H1 (cell line): ENCODE data around the gene TCIRG1. TPM values are rescaled to one million over a fixed set of nuclear protein-coding genes. Genes with fewer than 3 reads are reported as not detected.
A peak's percentile ranks its signal among the peaks of the same experiment; 100 is the strongest.

ENCODE experiments used
- CTCF ChIA-PET: fragments of 300-600 bp; sonication (Branson Sonifier 250); formaldehyde crosslinking; loops from one replicate; lab custom pipeline; 2021; ENCODE audit not compliant: partially characterized antibody; lab: Charles Lee
- POLR2A ChIA-PET: fragments of 300-600 bp; sonication (Branson Sonifier 250); formaldehyde crosslinking; loops from one replicate; lab custom pipeline; 2021; ENCODE audit warnings: inconsistent platforms; ENCODE audit not compliant: partially characterized antibody; lab: Charles Lee
- DNase-seq, 2 experiments: peaks; one replicate each; pipeline versions ENCODE4 v3.0.0 to v3.0.0-alpha.2; 2010 to 2022; ENCODE audit warnings: low spot score in 2 of 2, low read depth in 1 of 2, mixed read lengths in 1 of 2
- FAIRE-seq: peaks from 2 replicates; lab custom pipeline; 2011; peaks lifted over from hg19 to GRCh38; lab: Jason Lieb, UNC
- H2AFZ ChIP-seq: 2 replicates; pipeline ENCODE4 v1.8.1; 2012; ENCODE audit warnings: low read length, inconsistent platforms
- H2AK5ac ChIP-seq: 2 replicates; pipeline ENCODE4 v1.6.1; 2013; ENCODE audit warnings: low read depth, low read length
- H2BK120ac ChIP-seq: replicated peaks from 2 replicates; pipeline ENCODE3; 2013; ENCODE audit warnings: low read depth, low read length, inconsistent platforms
- H2BK12ac ChIP-seq: 2 replicates; pipeline ENCODE4 v1.6.1; 2013; ENCODE audit warnings: low read depth, low read length
- H2BK15ac ChIP-seq: 2 replicates; pipeline ENCODE4 v1.6.1; 2013; ENCODE audit warnings: low read length
- H2BK20ac ChIP-seq: 2 replicates; pipeline ENCODE4 v1.6.1; 2013; ENCODE audit warnings: low read length
- H2BK5ac ChIP-seq: 2 replicates; pipeline ENCODE4 v1.6.1; 2013; ENCODE audit warnings: low read depth, low read length
- H3K14ac ChIP-seq: 2 replicates; pipeline ENCODE4 v1.6.1; 2013; ENCODE audit warnings: inconsistent platforms; ENCODE audit not compliant: insufficient read length
- H3K18ac ChIP-seq: 2 replicates; pipeline ENCODE4 v1.6.1; 2013; ENCODE audit warnings: low read length; ENCODE audit errors: extremely low read depth
- H3K23ac ChIP-seq: 2 replicates; pipeline ENCODE4 v1.6.1; 2013; ENCODE audit warnings: inconsistent platforms; ENCODE audit not compliant: insufficient read length
- H3K23me2 ChIP-seq: 2 replicates; pipeline ENCODE4 v1.6.1; 2013; ENCODE audit warnings: low read depth, low read length
- H3K27ac ChIP-seq: 2 replicates; pipeline ENCODE4 v1.6.1; 2011; ENCODE audit warnings: low read depth, low read length, inconsistent platforms
- H3K27me3 ChIP-seq, 4 experiments: replicated peaks in 1 of 4; 1 replicate in 1 of 4; 2 replicates in 3 of 4; pipeline versions ENCODE4 v1.6.1 to v1.8.1; 2011 to 2013; ENCODE audit warnings: low read length in 3 of 4, mild to moderate bottlenecking in 3 of 4, inconsistent platforms in 2 of 4, mixed read lengths in 2 of 4, moderate library complexity in 1 of 4; ENCODE audit not compliant: control insufficient read depth in 3 of 4, insufficient read depth in 3 of 4; ENCODE audit errors: extremely low read depth in 1 of 4
- H3K36me3 ChIP-seq, 4 experiments: 2 replicates each; pipeline versions ENCODE4 v1.6.1 to v1.8.1; 2011 to 2013; ENCODE audit warnings: mild to moderate bottlenecking in 4 of 4, low read length in 3 of 4, moderate library complexity in 2 of 4, control low read depth in 1 of 4, inconsistent platforms in 1 of 4; ENCODE audit not compliant: insufficient read depth in 4 of 4, control insufficient read depth in 2 of 4
- H3K4ac ChIP-seq: replicated peaks from 2 replicates; pipeline ENCODE3; 2013; ENCODE audit warnings: low read length, low read depth, mixed read lengths, inconsistent platforms; ENCODE audit not compliant: insufficient read length
- H3K4me1 ChIP-seq, 4 experiments: replicated peaks in 1 of 4; 1 replicate in 1 of 4; 2 replicates in 3 of 4; pipeline versions ENCODE4 v1.6.1 to v1.8.1; 2011 to 2013; ENCODE audit warnings: low read length in 3 of 4, inconsistent platforms in 2 of 4, mixed read lengths in 1 of 4; ENCODE audit not compliant: insufficient read depth in 4 of 4, control insufficient read depth in 3 of 4
- H3K4me2 ChIP-seq, 2 experiments: 2 replicates each; pipeline versions ENCODE4 v1.6.1 to v1.8.1; 2011 to 2013; ENCODE audit warnings: low read depth in 2 of 2, low read length in 2 of 2, control low read depth in 1 of 2, inconsistent platforms in 1 of 2, mild to moderate bottlenecking in 1 of 2; ENCODE audit not compliant: insufficient read depth in 1 of 2
- H3K4me3 ChIP-seq, 4 experiments: fragments of 200-600, 300-600 bp in 1 of 4; sonication (generic), shearing (Covaris generic), sonication (Bioruptor Twin) in 1 of 4; 2 replicates each; pipeline versions ENCODE4 v1.5.1 to v1.8.1; 2011 to 2016; ENCODE audit warnings: low read length in 4 of 4, low read depth in 3 of 4, control low read depth in 2 of 4, inconsistent platforms in 2 of 4, mild to moderate bottlenecking in 2 of 4, mixed read lengths in 1 of 4, moderate library complexity in 1 of 4; ENCODE audit not compliant: insufficient read depth in 2 of 4; ENCODE audit errors: extremely low read depth in 1 of 4
- H3K56ac ChIP-seq: replicated peaks from 2 replicates; pipeline ENCODE3; 2013; ENCODE audit warnings: low read depth, mild to moderate bottlenecking, mixed read lengths, low read length, inconsistent platforms; ENCODE audit not compliant: insufficient read length
- H3K79me1 ChIP-seq: 2 replicates; pipeline ENCODE4 v1.6.1; 2013; ENCODE audit warnings: low read depth, low read length, control low read depth
- H3K79me2 ChIP-seq, 2 experiments: 2 replicates each; pipeline versions ENCODE4 v1.6.1 to v1.8.1; 2012 to 2013; ENCODE audit warnings: low read length in 2 of 2, mild to moderate bottlenecking in 2 of 2, inconsistent platforms in 1 of 2; ENCODE audit not compliant: insufficient read depth in 2 of 2, control insufficient read depth in 1 of 2
- H3K9ac ChIP-seq, 4 experiments: replicated peaks in 1 of 4; 1 replicate in 1 of 4; 2 replicates in 3 of 4; pipeline versions ENCODE4 v1.6.1 to v1.8.1; 2011 to 2013; ENCODE audit warnings: low read depth in 3 of 4, low read length in 3 of 4, control low read depth in 2 of 4, mild to moderate bottlenecking in 2 of 4, moderate library complexity in 2 of 4, inconsistent platforms in 1 of 4; ENCODE audit errors: extremely low read depth in 1 of 4
- H3K9me3 ChIP-seq, 2 experiments: 2 replicates each; pipeline versions ENCODE4 v1.6.1 to v1.8.1; 2012 to 2013; ENCODE audit warnings: mild to moderate bottlenecking in 2 of 2, moderate library complexity in 2 of 2, control low read depth in 1 of 2, inconsistent platforms in 1 of 2, low read depth in 1 of 2, low read length in 1 of 2, mixed read lengths in 1 of 2; ENCODE audit not compliant: insufficient read depth in 2 of 2
- H4K20me1 ChIP-seq, 2 experiments: replicated peaks in 1 of 2; 2 replicates each; pipeline versions ENCODE3 to v1.8.1; 2011 to 2013; ENCODE audit warnings: inconsistent platforms in 2 of 2, low read length in 2 of 2, mild to moderate bottlenecking in 1 of 2; ENCODE audit not compliant: insufficient read depth in 2 of 2, control insufficient read depth in 1 of 2
- H4K5ac ChIP-seq: 2 replicates; pipeline ENCODE4 v1.6.1; 2013; ENCODE audit warnings: low read length, low read depth, mixed read lengths, inconsistent platforms; ENCODE audit not compliant: insufficient read length
- H4K8ac ChIP-seq: 2 replicates; pipeline ENCODE4 v1.8.0; 2013; ENCODE audit warnings: mild to moderate bottlenecking, moderate library complexity, low read length, inconsistent platforms; ENCODE audit not compliant: insufficient read depth; ENCODE audit errors: extremely low read depth
- H4K91ac ChIP-seq: replicated peaks from 2 replicates; pipeline ENCODE3; 2013; ENCODE audit warnings: low read length, mixed read lengths, inconsistent platforms; ENCODE audit not compliant: insufficient read length
- BACH1 ChIP-seq: IDR thresholded peaks from 2 replicates; pipeline ENCODE4 v1.6.1; 2012; ENCODE audit warnings: low read length, improper control_type of control experiment
- BRCA1 ChIP-seq: IDR thresholded peaks from 2 replicates; pipeline ENCODE4 v1.6.1; 2012; ENCODE audit warnings: low read depth, low read length, improper control_type of control experiment
- CEBPB ChIP-seq: IDR thresholded peaks from 2 replicates; pipeline ENCODE4 v1.6.1; 2012; ENCODE audit warnings: low read depth, low read length
- EGR1 ChIP-seq: IDR thresholded peaks from 2 replicates; pipeline ENCODE4 v1.6.1; 2011; ENCODE audit warnings: low read depth, low read length, borderline replicate concordance
- EZH2 ChIP-seq: fragments of 200-600 bp; sonication (generic); IDR thresholded peaks from 2 replicates; pipeline ENCODE4 v1.7.1; 2012; ENCODE audit warnings: low read depth, mild to moderate bottlenecking, moderate library complexity, low read length, inconsistent platforms; ENCODE audit not compliant: severe bottlenecking
- HDAC2 ChIP-seq, 2 experiments: fragments of 300-600 bp in 1 of 2; sonication (generic) in 1 of 2; IDR thresholded peaks; 2 replicates each; pipeline ENCODE4 v1.6.1; 2011 to 2012; ENCODE audit warnings: low read depth in 2 of 2, low read length in 2 of 2, mild to moderate bottlenecking in 2 of 2, moderate library complexity in 2 of 2, borderline replicate concordance in 1 of 2, inconsistent platforms in 1 of 2
- HDAC6 ChIP-seq: IDR thresholded peaks from one replicate; pipeline ENCODE4 v1.7.1; 2012; ENCODE audit warnings: low read depth, mild to moderate bottlenecking, inconsistent platforms, low read length, moderate library complexity
- POLR2A ChIP-seq, 2 experiments: IDR thresholded peaks; 1 replicate in 1 of 2; 2 replicates in 1 of 2; pipeline ENCODE4 v1.6.1; 2011; ENCODE audit warnings: low read depth in 2 of 2, low read length in 2 of 2, mild to moderate bottlenecking in 2 of 2; ENCODE audit errors: control extremely low read depth in 1 of 2
- RFX5 ChIP-seq: IDR thresholded peaks from 2 replicates; pipeline ENCODE4 v1.6.1; 2011; ENCODE audit warnings: low read depth, low read length, improper control_type of control experiment, borderline replicate concordance
- SIN3A ChIP-seq, 2 experiments: IDR thresholded peaks in 1 of 2; conservative IDR thresholded peaks in 1 of 2; 2 replicates each; pipeline ENCODE4 v1.6.1; 2011 to 2012; ENCODE audit warnings: low read length in 2 of 2, improper control_type of control experiment in 1 of 2, low read depth in 1 of 2, mild to moderate bottlenecking in 1 of 2
- SP4 ChIP-seq: IDR thresholded peaks from 2 replicates; pipeline ENCODE4 v1.6.1; 2012; ENCODE audit warnings: low read length, inconsistent platforms
- TCF12 ChIP-seq: IDR thresholded peaks from 2 replicates; pipeline ENCODE4 v1.6.1; 2011; ENCODE audit warnings: low read depth, mild to moderate bottlenecking, low read length
- ZNF274 ChIP-seq: IDR thresholded peaks from 2 replicates; pipeline ENCODE4 v1.7.0; 2012; ENCODE audit warnings: low read length, borderline replicate concordance; ENCODE audit errors: extremely low read depth
- WGBS, 2 experiments: shearing (Covaris generic) in 1 of 2; methylation state at CpG; one replicate each; pipeline versions ENCODE4 v1.1.6 to v1.1.7; 2013 to 2015; ENCODE audit warnings: low lambda C conversion rate in 2 of 2, mixed read lengths in 2 of 2, inconsistent platforms in 1 of 2, low coverage in 1 of 2, missing lambda C conversion rate in 1 of 2; ENCODE audit not compliant: insufficient replicate concordance in 2 of 2, insufficient coverage in 1 of 2, insufficient read length in 1 of 2; ENCODE audit errors: extremely low coverage in 1 of 2, missing lambda C conversion rate in 1 of 2; 5-methylcytosine and 5-hydroxymethylcytosine counted together
- polyA plus RNA-seq, 7 experiments: library from polyadenylated mRNA; depleted of rRNA in 3 of 7; stranded (reverse) in 5 of 7; unstranded in 2 of 7; fragments of >200 nt in 5 of 7; fragments of 200-250 nt in 2 of 7; gene quantifications; 1 replicate in 5 of 7; 2 replicates in 1 of 7; 4 replicates in 1 of 7; pipeline versions ENCODE4 v1.2.1 to v1.2.3, GENCODE V29; 2011 to 2013; ENCODE audit warnings: missing spikeins in 2 of 7, mixed read lengths in 2 of 7
- total RNA-seq: library from RNA; stranded (reverse); fragmentation: NEBNext Ultra II Directional; extraction: Animal tissue kit (Norgen Biotek cat#: 25700); gene quantifications from 2 replicates; pipeline ENCODE4 v1.2.1, GENCODE V29; 2021
- TF ChIP-seq, protein P1 (sequence below): IDR thresholded peaks from 2 replicates; pipeline ENCODE4 v1.6.1; 2011; ENCODE audit warnings: low read depth, mild to moderate bottlenecking, low read length; ENCODE audit not compliant: insufficient read depth

TCIRG1 gene
- total and polyA plus RNA-seq, 2 of the 8 experiments (the other 6 are each of a cell fraction or from before 2014, with no cell fraction given) = 25.3 to 39.6 TPM

DNA sequence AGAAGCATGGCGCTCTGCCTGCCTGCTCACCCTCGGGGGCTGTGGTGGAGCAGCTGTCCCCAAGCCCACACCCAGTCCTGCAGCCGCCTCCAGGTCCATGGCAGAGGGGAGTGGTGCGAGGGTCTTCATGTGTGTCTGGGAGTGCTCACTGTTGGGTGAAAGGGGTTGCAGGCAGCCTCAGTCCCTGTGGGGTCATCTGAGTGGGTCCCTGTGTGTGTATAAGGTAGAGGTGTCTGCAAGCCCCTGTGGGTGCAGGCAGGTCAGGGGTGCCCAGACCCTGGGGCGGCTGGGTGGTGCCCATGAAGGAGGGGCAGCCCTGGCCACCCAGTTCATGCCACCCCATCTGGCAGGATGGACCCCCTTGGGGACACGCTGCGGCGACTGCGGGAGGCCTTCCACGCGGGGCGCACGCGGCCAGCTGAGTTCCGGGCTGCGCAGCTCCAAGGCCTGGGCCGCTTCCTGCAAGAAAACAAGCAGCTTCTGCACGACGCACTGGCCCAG is 23.8 kb upstream of the TCIRG1 start:
- H2AFZ ChIP-seq = no peak overlapping the region
- no peak for FAIRE-seq
- TF ChIP-seq HDAC2 (IDR thresholded peaks at IDR 0.05; ENCODE audit: borderline replicate concordance in 1 of 2, low read depth in 2 of 2, low read length in 2 of 2) = no peak
- TF ChIP-seq CEBPB = no peak
- TF ChIP-seq ZNF274 = no peak
- TF ChIP-seq, protein P1, sequence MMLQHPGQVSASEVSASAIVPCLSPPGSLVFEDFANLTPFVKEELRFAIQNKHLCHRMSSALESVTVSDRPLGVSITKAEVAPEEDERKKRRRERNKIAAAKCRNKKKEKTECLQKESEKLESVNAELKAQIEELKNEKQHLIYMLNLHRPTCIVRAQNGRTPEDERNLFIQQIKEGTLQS = no peak
- TF ChIP-seq BACH1 = no peak
- TF ChIP-seq HDAC6 = no peak
- no peak for TF ChIP-seq SIN3A (conservative IDR thresholded peaks at IDR 0.05 in 1 of 2, IDR thresholded peaks at IDR 0.05 in 1 of 2; ENCODE audit: low read depth in 1 of 2, low read length in 2 of 2)
- TF ChIP-seq BRCA1 = no peak
- no peak for TF ChIP-seq RFX5
- no peak for TF ChIP-seq TCF12
- TF ChIP-seq EZH2 = no peak
- TF ChIP-seq POLR2A (IDR thresholded peaks at IDR 0.05; ENCODE audit: control extremely low read depth in 1 of 2, low read depth in 2 of 2, low read length in 2 of 2) = no peak
- no peak for TF ChIP-seq EGR1
- no peak for TF ChIP-seq SP4

More for the DNA sequence above, 23.8 kb upstream of the TCIRG1 start:
- Histone ChIP-seq H3K4me1 (peaks cover 0 to 15% (median 9%) of the 10 kb centered on the region in 4 experiments; a peak in 6 of 7 replicates), H3K4ac (no peak overlapping the region), H3K27me3 (no peaks in the 10 kb centered on the region), H3K79me2 (no peaks in the 10 kb centered on the region), H3K9me3 (no peaks in the 10 kb centered on the region), H3K36me3 (no peaks in the 10 kb centered on the region), H2BK5ac (no peak overlapping the region), H3K27ac (no peak overlapping the region), H3K23me2 (no peaks in the 10 kb centered on the region), H2AK5ac (no peak overlapping the region), H3K4me2 (no peak overlapping the region), H2BK15ac (no peak overlapping the region), H4K20me1 (no peaks in the 10 kb centered on the region), H4K5ac (no peak overlapping the region), H4K8ac (peak overlapping the region; percentile 35; the same call in 1 of the 2 replicates), H3K9ac (no peak overlapping the region), H3K79me1 (no peaks in the 10 kb centered on the region), H3K4me3 (no peak overlapping the region), H3K23ac (no peak overlapping the region), H4K91ac (no peak overlapping the region), H2BK12ac (no peak overlapping the region), H3K56ac (no peak overlapping the region), H3K18ac (no peak overlapping the region), H2BK20ac (no peak overlapping the region), H2BK120ac (no peak overlapping the region), H3K14ac (no peak overlapping the region)
- POLR2A ChIA-PET = interaction anchor here (1.0 to 2.8 kb wide), 4 partner anchors 9 to 23 kb away, joined by 3 to 14 read pairs (median 4); partner anchors contain the start of gene TCIRG1
- DNase-seq = no peak
- CTCF ChIA-PET = interaction anchor here (0.7 to 1.5 kb wide), 2 partner anchors 9 to 18 kb away, joined by 3 to 5 read pairs; no protein-coding TSS in a partner anchor
- WGBS, 2 experiments = 91% methylated on average over 18 of the region's 19 CpGs; no CpG with 5 or more reads in 1 of the 2 experiments
